GM23338 (cell line): Measurements from ENCODE around the gene TAS2R8. TPM values are rescaled to one million over a fixed set of nuclear protein-coding genes. Genes with fewer than 3 reads are reported as not detected.

Experiments used
- ATAC-seq: fragments of 200-7000 bp; cut with Tn5 transposase; 3 replicates; pipeline ENCODE4 v1.9.1; 2020
- DNase-seq: peaks from one replicate; pipeline ENCODE4 v3.0.0-alpha.2; 2015; ENCODE audit warnings: low spot score
- H2AFZ ChIP-seq: fragments of 200-600 bp; sonication (generic); 2 replicates; pipeline ENCODE4 v1.8.0; 2016; ENCODE audit warnings: antibody characterized with exemption, mild to moderate bottlenecking, moderate library complexity
- H3F3A ChIP-seq: fragments of 200-600 bp; sonication (generic); replicated peaks from 2 replicates; pipeline ENCODE4 v1.8.0; 2017; ENCODE audit warnings: antibody characterized with exemption, mixed run types, low read depth
- H3K27ac ChIP-seq: fragments of 200-600 bp; sonication (generic); 2 replicates; pipeline ENCODE4 v1.6.1; 2016; ENCODE audit warnings: low read depth
- H3K27me3 ChIP-seq: fragments of 200-600 bp; sonication (generic); 2 replicates; pipeline ENCODE4 v1.8.0; 2016; ENCODE audit warnings: mild to moderate bottlenecking, mixed run types, moderate library complexity; ENCODE audit not compliant: insufficient read depth
- H3K36me3 ChIP-seq: fragments of 200-600 bp; sonication (generic); 2 replicates; pipeline ENCODE4 v1.8.0; 2016; ENCODE audit warnings: mild to moderate bottlenecking; ENCODE audit not compliant: insufficient read depth
- H3K4me1 ChIP-seq: fragments of 200-600 bp; sonication (generic); 2 replicates; pipeline ENCODE4 v1.8.0; 2016; ENCODE audit warnings: mild to moderate bottlenecking, moderate library complexity; ENCODE audit not compliant: insufficient read depth
- H3K4me2 ChIP-seq: fragments of 200-600 bp; sonication (generic); 2 replicates; pipeline ENCODE4 v1.7.1; 2017; ENCODE audit warnings: mixed run types
- H3K4me3 ChIP-seq: fragments of 200-600 bp; sonication (generic); 2 replicates; pipeline ENCODE4 v1.6.1; 2016; ENCODE audit warnings: mixed run types
- H3K79me2 ChIP-seq: fragments of 200-600 bp; sonication (generic); replicated peaks from 2 replicates; pipeline ENCODE4 v1.8.0; 2017; ENCODE audit warnings: mild to moderate bottlenecking; ENCODE audit not compliant: insufficient read depth
- H3K9me2 ChIP-seq: fragments of 200-600 bp; sonication (generic); 2 replicates; pipeline ENCODE4 v1.8.0; 2017; ENCODE audit not compliant: insufficient read depth
- H4K20me1 ChIP-seq: fragments of 200-600 bp; sonication (generic); replicated peaks from 2 replicates; pipeline ENCODE4 v1.8.0; 2017; ENCODE audit warnings: mild to moderate bottlenecking; ENCODE audit not compliant: insufficient read depth
- H3K27ac Mint-ChIP-seq: 2 replicates; pipeline ENCODE4 v1.8.0; 2020; ENCODE audit warnings: inconsistent platforms, mild to moderate bottlenecking, moderate library complexity, mixed read lengths
- H3K27me3 Mint-ChIP-seq: 3 replicates; pipeline ENCODE4 v1.8.0; 2022; ENCODE audit warnings: low read depth, mild to moderate bottlenecking, moderate library complexity, mixed read lengths, inconsistent platforms; ENCODE audit not compliant: insufficient read depth, poor library complexity
- H3K36me3 Mint-ChIP-seq: 3 replicates; pipeline ENCODE4 v1.8.0; 2021; ENCODE audit warnings: low read depth, mild to moderate bottlenecking, inconsistent platforms, moderate library complexity, mixed read lengths
- H3K4me1 Mint-ChIP-seq: 3 replicates; pipeline ENCODE4 v1.8.0; 2020; ENCODE audit warnings: mild to moderate bottlenecking, inconsistent platforms, mixed read lengths
- H3K4me3 Mint-ChIP-seq: 3 replicates; pipeline ENCODE4 v1.8.0; 2021; ENCODE audit warnings: moderate library complexity, mild to moderate bottlenecking, inconsistent platforms, mixed read lengths
- H3K9me3 Mint-ChIP-seq: 3 replicates; pipeline ENCODE4 v1.8.0; 2020; ENCODE audit warnings: moderate library complexity, mild to moderate bottlenecking, inconsistent platforms, mixed read lengths
- CREB1 ChIP-seq: fragments of 250-450 bp; sonication (Bioruptor Pico); IDR thresholded peaks from 2 replicates; pipeline ENCODE4 v1.5.0; 2020; ENCODE audit warnings: low read depth, mild to moderate bottlenecking, moderate library complexity
- CTCF ChIP-seq, 2 experiments: fragments of 200-600 bp in 1 of 2; sonication (generic) in 1 of 2; conservative IDR thresholded peaks; 2 replicates each; pipeline versions ENCODE4 v1.5.1 to v1.6.1; 2016 to 2017; ENCODE audit warnings: antibody characterized with exemption in 2 of 2, low read depth in 2 of 2, mild to moderate bottlenecking in 2 of 2, moderate library complexity in 1 of 2
- EZH2 ChIP-seq: fragments of 200-600 bp; sonication (generic); IDR thresholded peaks from one replicate; pipeline ENCODE4 v1.8.0; 2017; ENCODE audit warnings: antibody characterized with exemption, mild to moderate bottlenecking, low read depth; ENCODE audit not compliant: unreplicated experiment
- EZH2phosphoT487 ChIP-seq: fragments of 200-600 bp; sonication (generic); IDR thresholded peaks from one replicate; pipeline ENCODE4 v1.8.1; 2018; ENCODE audit warnings: antibody characterized with exemption; ENCODE audit not compliant: unreplicated experiment
- JUNB ChIP-seq: IDR thresholded peaks from one replicate; pipeline ENCODE4 v1.6.1; 2016; ENCODE audit warnings: antibody characterized with exemption; ENCODE audit not compliant: unreplicated experiment
- NANOG ChIP-seq: IDR thresholded peaks from 2 replicates; pipeline ENCODE4 v1.6.1; 2016; ENCODE audit warnings: antibody characterized with exemption, borderline replicate concordance
- POLR2AphosphoS5 ChIP-seq: IDR thresholded peaks from 2 replicates; pipeline ENCODE4 v1.6.1; 2016; ENCODE audit warnings: antibody characterized with exemption, low read depth
- STAT1 ChIP-seq: IDR thresholded peaks from one replicate; pipeline ENCODE4 v1.6.1; 2016; ENCODE audit warnings: antibody characterized with exemption; ENCODE audit not compliant: unreplicated experiment
- ZNF114 ChIP-seq: fragments of 250-450 bp; sonication (Bioruptor Pico); IDR thresholded peaks from 2 replicates; pipeline ENCODE4 v1.5.0; 2020; ENCODE audit warnings: mild to moderate bottlenecking, moderate library complexity
- ZNF331 ChIP-seq: fragments of 250-450 bp; sonication (Bioruptor Pico); IDR thresholded peaks from 2 replicates; pipeline ENCODE4 v1.5.0; 2020; ENCODE audit warnings: low read depth, mild to moderate bottlenecking, moderate library complexity
- ZNF462 ChIP-seq: fragments of 250-450 bp; sonication (Bioruptor Pico); IDR thresholded peaks from 2 replicates; pipeline ENCODE4 v1.5.0; 2020; ENCODE audit warnings: mild to moderate bottlenecking, moderate library complexity
- polyA plus RNA-seq: library from polyadenylated mRNA; unstranded; fragments of >200 nt; fragmentation: Nextera tagmentation; extraction: Ambion mirVana; gene quantifications from 2 replicates; pipeline ENCODE4 v1.2.1, GENCODE V29; 2016
- total RNA-seq: library from RNA; depleted of rRNA; stranded (reverse); fragments of >200 nt; shearing (Covaris generic); gene quantifications from 2 replicates; pipeline ENCODE4 v1.2.3, GENCODE V29; 2014
- TF ChIP-seq, protein P1 (sequence below): IDR thresholded peaks from one replicate; pipeline ENCODE4 v1.6.1; 2018; ENCODE audit warnings: antibody characterized with exemption; ENCODE audit not compliant: unreplicated experiment
- TF ChIP-seq, protein P2 (sequence below): IDR thresholded peaks from 2 replicates; pipeline ENCODE4 v1.6.1; 2016; ENCODE audit warnings: antibody characterized with exemption

The TAS2R8 gene
- total and polyA plus RNA-seq, 2 experiments from 2014 or later: not detected

DNA sequence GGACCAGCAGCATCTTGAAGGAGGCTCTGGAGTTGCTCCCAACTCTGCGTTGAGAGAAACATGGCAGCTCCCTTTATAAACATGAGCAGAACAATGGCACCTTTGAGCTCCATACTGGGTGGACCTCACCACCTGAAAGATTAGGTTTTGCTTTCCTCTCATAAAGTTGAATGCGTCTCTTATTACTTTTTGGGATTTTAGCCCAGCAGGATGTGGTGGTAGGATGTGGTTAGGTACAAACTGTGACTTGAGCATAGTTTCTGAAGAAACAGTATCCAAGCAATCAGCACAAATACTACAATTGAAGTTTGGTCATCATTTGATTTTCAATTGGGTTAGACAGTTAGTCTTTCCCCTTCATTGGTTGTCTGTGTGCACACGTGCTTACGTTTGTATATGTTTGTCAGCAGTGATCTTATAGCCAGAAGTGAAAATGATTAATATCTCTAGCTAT, 42.4 kb upstream of the TAS2R8 start, which contains the start of gene PRR4:
Gene PRR4, minus strand, starts transcription at position 51 of the 454 bp plus-strand sequence. Its CDS starts 38 bp downstream, at position 13.
- TF ChIP-seq EZH2phosphoT487 (no peak), EZH2 (no peak), ZNF331 (CRISPR knock-in tag) (no peak), CREB1 (CRISPR knock-in tag) (no peak), ZNF462 (CRISPR knock-in tag) (no peak), ZNF114 (no peak), CTCF (conservative IDR thresholded peaks at IDR 0.05; ENCODE audit: low read depth in 2 of 2) (no peak), POLR2AphosphoS5 (no peak), JUNB (no peak), NANOG (no peak), STAT1 (no peak)
- TF ChIP-seq, protein P1, sequence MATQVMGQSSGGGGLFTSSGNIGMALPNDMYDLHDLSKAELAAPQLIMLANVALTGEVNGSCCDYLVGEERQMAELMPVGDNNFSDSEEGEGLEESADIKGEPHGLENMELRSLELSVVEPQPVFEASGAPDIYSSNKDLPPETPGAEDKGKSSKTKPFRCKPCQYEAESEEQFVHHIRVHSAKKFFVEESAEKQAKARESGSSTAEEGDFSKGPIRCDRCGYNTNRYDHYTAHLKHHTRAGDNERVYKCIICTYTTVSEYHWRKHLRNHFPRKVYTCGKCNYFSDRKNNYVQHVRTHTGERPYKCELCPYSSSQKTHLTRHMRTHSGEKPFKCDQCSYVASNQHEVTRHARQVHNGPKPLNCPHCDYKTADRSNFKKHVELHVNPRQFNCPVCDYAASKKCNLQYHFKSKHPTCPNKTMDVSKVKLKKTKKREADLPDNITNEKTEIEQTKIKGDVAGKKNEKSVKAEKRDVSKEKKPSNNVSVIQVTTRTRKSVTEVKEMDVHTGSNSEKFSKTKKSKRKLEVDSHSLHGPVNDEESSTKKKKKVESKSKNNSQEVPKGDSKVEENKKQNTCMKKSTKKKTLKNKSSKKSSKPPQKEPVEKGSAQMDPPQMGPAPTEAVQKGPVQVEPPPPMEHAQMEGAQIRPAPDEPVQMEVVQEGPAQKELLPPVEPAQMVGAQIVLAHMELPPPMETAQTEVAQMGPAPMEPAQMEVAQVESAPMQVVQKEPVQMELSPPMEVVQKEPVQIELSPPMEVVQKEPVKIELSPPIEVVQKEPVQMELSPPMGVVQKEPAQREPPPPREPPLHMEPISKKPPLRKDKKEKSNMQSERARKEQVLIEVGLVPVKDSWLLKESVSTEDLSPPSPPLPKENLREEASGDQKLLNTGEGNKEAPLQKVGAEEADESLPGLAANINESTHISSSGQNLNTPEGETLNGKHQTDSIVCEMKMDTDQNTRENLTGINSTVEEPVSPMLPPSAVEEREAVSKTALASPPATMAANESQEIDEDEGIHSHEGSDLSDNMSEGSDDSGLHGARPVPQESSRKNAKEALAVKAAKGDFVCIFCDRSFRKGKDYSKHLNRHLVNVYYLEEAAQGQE: no peak
- TF ChIP-seq, protein P2, sequence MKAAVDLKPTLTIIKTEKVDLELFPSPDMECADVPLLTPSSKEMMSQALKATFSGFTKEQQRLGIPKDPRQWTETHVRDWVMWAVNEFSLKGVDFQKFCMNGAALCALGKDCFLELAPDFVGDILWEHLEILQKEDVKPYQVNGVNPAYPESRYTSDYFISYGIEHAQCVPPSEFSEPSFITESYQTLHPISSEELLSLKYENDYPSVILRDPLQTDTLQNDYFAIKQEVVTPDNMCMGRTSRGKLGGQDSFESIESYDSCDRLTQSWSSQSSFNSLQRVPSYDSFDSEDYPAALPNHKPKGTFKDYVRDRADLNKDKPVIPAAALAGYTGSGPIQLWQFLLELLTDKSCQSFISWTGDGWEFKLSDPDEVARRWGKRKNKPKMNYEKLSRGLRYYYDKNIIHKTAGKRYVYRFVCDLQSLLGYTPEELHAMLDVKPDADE: no peak
- Mint-ChIP-seq H3K4me1 (peaks cover 3% of the 10 kb centered on the region; the same call in 2 of the 3 replicates), H3K27ac (no peak within 1 kb of the TSS), H3K9me3 (no peaks in the 10 kb centered on the region; the same call in 2 of the 3 replicates), H3K27me3 (peaks cover 2% of the 10 kb centered on the region), H3K4me3 (no peak within 1 kb of the TSS), H3K36me3 (peaks cover 2% of the 10 kb centered on the region; the same call in 1 of the 3 replicates)
- H2AFZ ChIP-seq: no peak within 1 kb of the TSS
- no peak within 1 kb of the TSS for H3K4me2 ChIP-seq
- no peaks in the 10 kb centered on the region for H3K4me1 ChIP-seq
- H3K9me2 ChIP-seq: 0 out of 2 replicates have a peak, but pooled peaks cover 9% of the 10 kb centered on the region
- H3K27ac ChIP-seq: no peak within 1 kb of the TSS
- no peaks in the 10 kb centered on the region; the same call in 1 of the 2 replicates for H4K20me1 ChIP-seq
- H3K79me2 ChIP-seq: no peaks in the 10 kb centered on the region
- no peaks in the 10 kb centered on the region for H3K27me3 ChIP-seq
- DNase-seq (no peak), ATAC-seq (no peak)
- H3F3A ChIP-seq: no peaks in the 10 kb centered on the region
- H3K36me3 ChIP-seq: no peaks in the 10 kb centered on the region
- H3K4me3 ChIP-seq: no peak within 1 kb of the TSS
